Measurements from ENCODE around the gene GPR26. TPM values are rescaled to one million over a fixed set of nuclear protein-coding genes. Genes with fewer than 3 reads are reported as not detected.

GPR26 gene
- total RNA-seq, 1 experiment from 2014 or later, result 0.07 TPM

- H3K4me3 Mint-ChIP-seq, result no peak overlapping the region
These were observed 26.1 kb upstream of the GPR26 start for GRCh38 chr10:123640016-123640535.

More at GRCh38 chr10:123640016-123640535, 26.1 kb upstream of the GPR26 start:
- Histone ChIP-seq H3K79me1 (ENCODE audit: insufficient read depth, low read depth, low read length, poor library complexity, severe bottlenecking) (no peaks in the 10 kb centered on the region), H2AFZ (ENCODE audit: low read length) (no peak overlapping the region), H4K91ac (ENCODE audit: insufficient read length, low read depth, low read length) (no peak overlapping the region), H3K23me2 (ENCODE audit: insufficient read length, low read depth, low read length, poor library complexity, severe bottlenecking) (no peaks in the 10 kb centered on the region), H2BK20ac (ENCODE audit: low read depth, low read length, poor library complexity, severe bottlenecking) (no peak overlapping the region), H3K27ac (ENCODE audit: insufficient read length, low read depth, low read length) (peak overlapping the region; percentile 33), H3K4me1 (ENCODE audit: insufficient read depth, low read length) (peaks cover 17% of the 10 kb centered on the region), H3K79me2 (ENCODE audit: insufficient read depth, low read length) (no peaks in the 10 kb centered on the region), H4K8ac (replicated peaks; ENCODE audit: insufficient read length, low read depth, low read length) (no peak overlapping the region), H3K9ac (ENCODE audit: extremely low read depth, insufficient read length, low read length) (no peak overlapping the region), H3K27me3 (ENCODE audit: insufficient read depth, low read length) (no peaks in the 10 kb centered on the region), H3K4ac (ENCODE audit: low read depth, low read length) (no peak overlapping the region), H3K14ac (ENCODE audit: insufficient read depth, low read length) (no peak overlapping the region), H2BK12ac (ENCODE audit: insufficient read length, low read depth, low read length) (no peak overlapping the region), H2BK15ac (ENCODE audit: low read depth, low read length) (no peak overlapping the region), H3T11ph (ENCODE audit: low read length) (no peak overlapping the region), H3K56ac (ENCODE audit: insufficient read length, low read depth, low read length) (no peak overlapping the region), H2BK5ac (ENCODE audit: insufficient read length, low read length) (no peak overlapping the region), H3K9me3 (ENCODE audit: control insufficient read depth, low read depth, low read length) (no peaks in the 10 kb centered on the region), H3K4me2 (ENCODE audit: insufficient read depth, insufficient read length, low read length) (peak overlapping the region; percentile 19), H2BK120ac (ENCODE audit: low read depth, low read length, poor library complexity, severe bottlenecking) (no peak overlapping the region), H3K23ac (ENCODE audit: insufficient read length, low read depth, low read length) (no peak overlapping the region), H3K18ac (ENCODE audit: insufficient read length, low read depth, low read length) (no peak overlapping the region), H4K20me1 (ENCODE audit: control insufficient read depth, insufficient read depth, insufficient read length) (no peaks in the 10 kb centered on the region), H4K5ac (ENCODE audit: insufficient read length, low read depth, low read length) (no peak overlapping the region), H2AK5ac (ENCODE audit: insufficient read length, low read length) (no peak overlapping the region)
- peak; percentile 74 for DNase-seq
- no peaks in the 10 kb centered on the region for H3K36me3 Mint-ChIP-seq (ENCODE audit: insufficient read depth in 1 of 3, low read depth in 3 of 3)
- H3K9me3 Mint-ChIP-seq, result no peaks in the 10 kb centered on the region
- peaks cover 6% of the 10 kb centered on the region for H3K27me3 Mint-ChIP-seq (ENCODE audit: low read depth)
- H3K4me1 Mint-ChIP-seq, result peaks cover 33 to 39% of the 10 kb centered on the region in 2 experiments
- H3K27ac Mint-ChIP-seq, result peak overlapping the region in 2 of 3 experiments; percentile 84 to 96; a peak in 5 of 7 replicates
- no CpG with 5 or more reads among the region's 3 CpGs for WGBS (ENCODE audit: extremely low coverage, insufficient read length, low lambda C conversion rate)
- TF ChIP-seq CTCF (conservative IDR thresholded peaks at IDR 0.05), result no peak

Measured in H9 (cell line).